ENCODE measurements around the gene PCYOX1L.
A peak's percentile ranks its signal among the peaks of the same experiment; 100 is the strongest.

PCYOX1L gene

GRCh38 chr5:149338364-149338763, 19.5 kb upstream of the PCYOX1L start:
- no peak for DNase-seq

GRCh38 chr5:149340920-149341319, 16.9 kb upstream of the PCYOX1L start:
- no peak for DNase-seq

GRCh38 chr5:149341876-149342275, 16.0 kb upstream of the PCYOX1L start:
- no peak for DNase-seq

- no peak for DNase-seq
Observed at GRCh38 chr5:149344151-149344550, 13.7 kb upstream of the PCYOX1L start.

GRCh38 chr5:149345147-149345891, 12.5 kb upstream of the PCYOX1L start, which contains the start of gene GRPEL2:
Gene GRPEL2, plus strand, starts transcription at chr5:149345499. Its CDS starts 41 bp downstream, at chr5:149345540.
- DNase-seq, result peak; percentile 99

- peak; percentile 59 for DNase-seq
Observed at GRCh38 chr5:149345892-149346222, 12.0 kb upstream of the PCYOX1L start.

- peak; percentile 54 for DNase-seq
Observed at GRCh38 chr5:149348518-149348917, 9.3 kb upstream of the PCYOX1L start.

- no peak for DNase-seq
Observed at GRCh38 chr5:149349382-149349781, 8.5 kb upstream of the PCYOX1L start.

GRCh38 chr5:149352169-149352568, 5.7 kb upstream of the PCYOX1L start:
- DNase-seq, result no peak

GRCh38 chr5:149353911-149354310, 3.9 kb upstream of the PCYOX1L start:
- DNase-seq, result no peak

GRCh38 chr5:149355688-149356087, 2.2 kb upstream of the PCYOX1L start:
- DNase-seq, result peak; percentile 25

- DNase-seq, result no peak
Observed at GRCh38 chr5:149356391-149356790, 1.5 kb upstream of the PCYOX1L start.

GRCh38 chr5:149358294-149358651, 427 bp downstream of the PCYOX1L start:
- DNase-seq, result peak; percentile 67

GRCh38 chr5:149358868-149359495, 1.1 kb downstream of the PCYOX1L start:
- peak; percentile 29 for DNase-seq

- no peak for DNase-seq
Observed at GRCh38 chr5:149360272-149360671, 2.4 kb downstream of the PCYOX1L start.

- no peak for DNase-seq
Observed at GRCh38 chr5:149362541-149362940, 4.7 kb downstream of the PCYOX1L start.

- DNase-seq, result peak; percentile 41
Observed at GRCh38 chr5:149363358-149363757, 5.5 kb downstream of the PCYOX1L start.

- DNase-seq, result no peak
Observed at GRCh38 chr5:149363936-149364335, 6.1 kb downstream of the PCYOX1L start.

GRCh38 chr5:149364719-149365118, 6.9 kb downstream of the PCYOX1L start:
- DNase-seq, result no peak

- no peak for DNase-seq
Observed at GRCh38 chr5:149365418-149365817, 7.6 kb downstream of the PCYOX1L start.

- peak; percentile 66 for DNase-seq
Observed at GRCh38 chr5:149366169-149366729, 8.4 kb downstream of the PCYOX1L start.

- peak; percentile 92 for DNase-seq
Observed at GRCh38 chr5:149367249-149367971, 9.6 kb downstream of the PCYOX1L start.

- no peak for DNase-seq
Observed at GRCh38 chr5:149367972-149368645, 10.3 kb downstream of the PCYOX1L start.

Measured in hematopoietic multipotent progenitor cell treated with erythropoietin and hydrocortisone succinate and interleukin-3 and kit ligand, for 6 days (in vitro differentiated cells).